T1000 (cell line): ENCODE measurements around the gene UBR1.
"Not testable (repeated sequence)": the region's sequence is repeated elsewhere in the genome, so short reads cannot be mapped to it uniquely, and the experiment has no call there.

ENCODE experiments used
- DNase-seq: peaks from one replicate; lab custom pipeline; 2025; ENCODE audit warnings: mixed read lengths; lab: John Stamatoyannopoulos, UW

Gene UBR1

GRCh38 chr15:43105778-43106485, at the start of gene UBR1:
Gene UBR1 (minus strand): TSS chr15:43106038. CDS start chr15:43106022, 16 bp downstream.
- DNase-seq = peak; percentile 73

- DNase-seq = no peak
These were observed 47.4 kb upstream of the UBR1 start for GRCh38 chr15:43153269-43153668.

GRCh38 chr15:43151688-43152087, 45.9 kb upstream of the UBR1 start:
- no peak for DNase-seq

- peak; percentile 39 for DNase-seq
These were observed 44.5 kb upstream of the UBR1 start for GRCh38 chr15:43150191-43150929.

GRCh38 chr15:43146184-43146583, 40.3 kb upstream of the UBR1 start:
- no peak for DNase-seq

GRCh38 chr15:43144512-43144911, 38.7 kb upstream of the UBR1 start:
- no peak for DNase-seq

GRCh38 chr15:43143203-43143941, 37.5 kb upstream of the UBR1 start:
- no peak for DNase-seq

GRCh38 chr15:43135351-43135750, 29.5 kb upstream of the UBR1 start:
- no peak for DNase-seq

GRCh38 chr15:43134157-43134635, 28.4 kb upstream of the UBR1 start:
- DNase-seq = no peak

GRCh38 chr15:43133430-43134156, 27.8 kb upstream of the UBR1 start, which contains the start of gene TMEM62:
Gene TMEM62 (plus strand): TSS chr15:43133586. CDS start chr15:43133803, 217 bp downstream.
- peak; percentile 13 for DNase-seq

GRCh38 chr15:43132830-43133429, 27.1 kb upstream of the UBR1 start:
- no peak for DNase-seq

GRCh38 chr15:43128980-43129335, 23.1 kb upstream of the UBR1 start:
- no peak for DNase-seq

- not testable (repeated sequence) for DNase-seq
These were observed 22.5 kb upstream of the UBR1 start for GRCh38 chr15:43128174-43128979.

GRCh38 chr15:43127752-43128151, 21.9 kb upstream of the UBR1 start:
- no peak for DNase-seq

- DNase-seq = no peak
These were observed 20.5 kb upstream of the UBR1 start for GRCh38 chr15:43126356-43126755.

- DNase-seq = no peak
These were observed 19.3 kb upstream of the UBR1 start for GRCh38 chr15:43125100-43125661.

- no peak for DNase-seq
These were observed 16.0 kb upstream of the UBR1 start for GRCh38 chr15:43121863-43122262.

GRCh38 chr15:43118829-43119228, 13.0 kb upstream of the UBR1 start:
- DNase-seq = no peak

- no peak for DNase-seq
These were observed 12.4 kb upstream of the UBR1 start for GRCh38 chr15:43118286-43118685.

- DNase-seq = no peak
These were observed 5.5 kb upstream of the UBR1 start for GRCh38 chr15:43111354-43111753.
